K562 (cell line): ENCODE measurements around the gene RMI1. TPM values are rescaled to one million over a fixed set of nuclear protein-coding genes. Genes with fewer than 3 reads are reported as not detected.

Source experiments
- ATAC-seq: fragments of 200-7000 bp; cut with Tn5 transposase; 3 replicates; pipeline ENCODE4 v1.9.1; 2020; ENCODE audit warnings: moderate library complexity
- BruUV-seq: library from RNA; stranded (reverse); fragments of 400-500 nt; replicated peaks from 2 replicates; lab custom pipeline; 2021; lab: Mats Ljungman, UMichigan
- CTCF ChIA-PET: fragments of 300-600 bp; formaldehyde crosslinking; extraction: SDS; loops from one replicate; lab custom pipeline; 2021; ENCODE audit warnings: low intra/inter-chr PET ratio; lab: Yijun Ruan, JAX
- POLR2A ChIA-PET: fragments of 300-600, 350-650 bp; sonication (Branson Sonifier 250); formaldehyde crosslinking; extraction: SDS; loops from one replicate; lab custom pipeline; 2021; ENCODE audit warnings: antibody characterized with exemption, inconsistent platforms; lab: Yijun Ruan, JAX
- DNase-seq, 4 experiments: peaks; one replicate each; pipeline versions ENCODE4 v3.0.0 to v3.0.0-alpha.2; 2011 to 2018; ENCODE audit warnings: low spot score in 3 of 4, mixed read lengths in 3 of 4; ENCODE audit errors: extremely low read depth in 1 of 4
- FAIRE-seq: peaks from 2 replicates; lab custom pipeline; 2011; peaks lifted over from hg19 to GRCh38; lab: Jason Lieb, UNC
- H2AFZ ChIP-seq: 2 replicates; pipeline ENCODE4 v1.6.0; 2011; ENCODE audit warnings: low read depth, low read length, control low read depth, inconsistent platforms
- H3K27ac ChIP-seq: fragments of 200-600 bp; 3 replicates; pipeline ENCODE4 v1.8.0; 2011; ENCODE audit warnings: low read depth, mild to moderate bottlenecking, control low read depth, inconsistent platforms, low read length, moderate library complexity, mixed read lengths; ENCODE audit errors: extremely low read depth
- H3K27me3 ChIP-seq, 2 experiments: fragments of 300-600 bp in 1 of 2; 2 replicates in 1 of 2; 3 replicates in 1 of 2; pipeline versions ENCODE4 v1.6.0 to v1.8.0; 2011; ENCODE audit warnings: inconsistent platforms in 2 of 2, low read length in 2 of 2, mild to moderate bottlenecking in 1 of 2, mixed read lengths in 1 of 2, moderate library complexity in 1 of 2; ENCODE audit not compliant: control insufficient read depth in 2 of 2, insufficient read depth in 2 of 2
- H3K36me3 ChIP-seq: fragments of 300-600 bp; 3 replicates; pipeline ENCODE4 v1.8.0; 2011; ENCODE audit warnings: mild to moderate bottlenecking, low read length, inconsistent platforms; ENCODE audit not compliant: control insufficient read depth, insufficient read depth
- H3K4me1 ChIP-seq, 2 experiments: fragments of 200-600 bp in 1 of 2; replicated peaks in 1 of 2; 2 replicates in 1 of 2; 3 replicates in 1 of 2; pipeline versions ENCODE4 v1.5.1 to v1.8.0; 2011; ENCODE audit warnings: inconsistent platforms in 2 of 2, low read length in 2 of 2, mild to moderate bottlenecking in 1 of 2, mixed read lengths in 1 of 2, moderate library complexity in 1 of 2; ENCODE audit not compliant: control insufficient read depth in 2 of 2, insufficient read depth in 2 of 2
- H3K4me2 ChIP-seq: 2 replicates; pipeline ENCODE4 v1.6.1; 2011; ENCODE audit warnings: low read length, control low read depth, inconsistent platforms, mixed read lengths; ENCODE audit not compliant: insufficient read depth
- H3K4me3 ChIP-seq: fragments of 200-600 bp; sonication (generic), shearing (Covaris generic); 2 replicates; pipeline ENCODE4 v1.5.1; 2016; ENCODE audit warnings: control low read depth, inconsistent platforms
- H3K79me2 ChIP-seq: fragments of 200-600 bp; 3 replicates; pipeline ENCODE4 v1.8.0; 2011; ENCODE audit warnings: low read length, inconsistent platforms; ENCODE audit not compliant: control insufficient read depth, insufficient read depth
- H3K9ac ChIP-seq, 2 experiments: 2 replicates each; pipeline versions ENCODE4 v1.6.0 to v1.6.1; 2011; ENCODE audit warnings: low read depth in 2 of 2, low read length in 2 of 2, control low read depth in 1 of 2, inconsistent platforms in 1 of 2, mild to moderate bottlenecking in 1 of 2, mixed read lengths in 1 of 2; ENCODE audit not compliant: insufficient read depth in 1 of 2
- H3K9me1 ChIP-seq: one replicate; pipeline ENCODE4 v1.6.0; 2011; ENCODE audit warnings: inconsistent platforms, mild to moderate bottlenecking, low read length, moderate library complexity; ENCODE audit not compliant: control insufficient read depth, insufficient read depth
- H3K9me3 ChIP-seq: replicated peaks from 2 replicates; pipeline ENCODE4 v1.5.1; 2011; ENCODE audit warnings: low read depth, low read length, inconsistent platforms; ENCODE audit not compliant: control insufficient read depth, insufficient read depth
- H4K20me1 ChIP-seq: replicated peaks from 2 replicates; pipeline ENCODE4 v1.6.1; 2011; ENCODE audit warnings: low read length, inconsistent platforms, mixed read lengths; ENCODE audit not compliant: control insufficient read depth, insufficient read depth
- AFF1 ChIP-seq, 2 experiments: fragments of 450-650 bp; IDR thresholded peaks; 2 replicates each; pipeline ENCODE4 v1.6.1; 2018; ENCODE audit warnings: mild to moderate bottlenecking in 2 of 2, low read depth in 1 of 2; ENCODE audit not compliant: partially characterized antibody in 2 of 2
- MGA ChIP-seq: fragments of 450-650 bp; IDR thresholded peaks from 2 replicates; pipeline ENCODE4 v1.6.1; 2016; ENCODE audit warnings: mild to moderate bottlenecking, moderate library complexity
- NR2C1 ChIP-seq, 2 experiments: fragments of 450-650 bp; IDR thresholded peaks; 2 replicates each; pipeline ENCODE4 v1.6.1; 2017; ENCODE audit warnings: mild to moderate bottlenecking in 2 of 2, antibody characterized with exemption in 1 of 2, inconsistent platforms in 1 of 2, missing compliant biosample characterization in 1 of 2, missing genetic modification characterization in 1 of 2
- SUPT5H ChIP-seq: fragments of 450-650 bp; IDR thresholded peaks from 2 replicates; pipeline ENCODE4 v1.6.1; 2016
- ZBTB1 ChIP-seq: sonication (generic); formaldehyde crosslinking; IDR thresholded peaks from 2 replicates; pipeline ENCODE4 v1.8.1; 2023; ENCODE audit warnings: missing genetic modification reagents, low read depth, mild to moderate bottlenecking, borderline replicate concordance
- ZNF274 ChIP-seq: IDR thresholded peaks from 2 replicates; pipeline ENCODE4 v1.6.1; 2011; ENCODE audit warnings: low read depth, mild to moderate bottlenecking, low read length, moderate library complexity, borderline replicate concordance
- WGBS: fragments of 100-300 bp; shearing (Covaris generic); methylation state at CpG from one replicate; pipeline ENCODE4 v1.1.6; 2016; ENCODE audit warnings: low coverage, mixed read lengths; ENCODE audit not compliant: insufficient coverage; ENCODE audit errors: missing lambda C conversion rate; 5-methylcytosine and 5-hydroxymethylcytosine counted together
- in situ Hi-C: fragments of 300-500 bp; cut with MboI; formaldehyde crosslinking; loops from 4 replicates; pipeline ENCODE4 v1.15.0; 2018; ENCODE audit warnings: inconsistent platforms, mixed read lengths
- intact Hi-C: fragments of 100-400 bp; cut with micrococcal nuclease; formaldehyde crosslinking; loops from 2 replicates; pipeline ENCODE4 v1.14.2; 2022
- polyA plus RNA-seq, 8 experiments: library from polyadenylated mRNA; depleted of rRNA in 4 of 8; stranded (reverse) in 5 of 8; unstranded in 3 of 8; fragments of >200 nt; fragmentation: Nextera tagmentation in 2 of 8; fragmentation: Illumina TruSeq in 1 of 8; extraction: Ambion mirVana in 2 of 8; extraction: Trizol in 1 of 8; gene quantifications; 2 replicates each; pipeline versions ENCODE4 v1.2.1 to v1.2.3, GENCODE V29; 2011 to 2014; ENCODE audit warnings: inconsistent platforms in 1 of 8, missing spikeins in 1 of 8
- total RNA-seq, 7 experiments: library from RNA; depleted of rRNA in 6 of 7; stranded (reverse); fragments of >200 nt in 6 of 7; fragmentation: Illumina TruSeq in 2 of 7; extraction: Trizol in 2 of 7; gene quantifications; 2 replicates each; pipeline versions ENCODE4 v1.2.1 to v1.2.3, GENCODE V29; 2011 to 2021; ENCODE audit warnings: low replicate concordance in 1 of 7

The RMI1 gene
- total and polyA plus RNA-seq, 9 of the 15 experiments (the other 6 are each of a cell fraction or from before 2014, with no cell fraction given), result 3.0 to 17.4 (median 10.6) TPM

GRCh38 chr9:83960991-83961390 is 19.6 kb upstream of the RMI1 start:
- H3K4me3 ChIP-seq, result no peak overlapping the region
- H3K36me3 ChIP-seq, result no peaks in the 10 kb centered on the region
- in situ Hi-C loops, result no loop called here
- ATAC-seq (no peak), FAIRE-seq (no peak), DNase-seq (no peak)
- no peak overlapping the region for H3K9ac ChIP-seq
- no peaks in the 10 kb centered on the region for H3K9me3 ChIP-seq
- no peak overlapping the region for H3K4me2 ChIP-seq
- peaks cover 13% of the 10 kb centered on the region for H3K79me2 ChIP-seq
- H3K9me1 ChIP-seq, result no peaks in the 10 kb centered on the region
- no peaks in the 10 kb centered on the region for H3K27me3 ChIP-seq
- intact Hi-C loops, result no loop called here
- no TSS peak for BruUV-seq
- H2AFZ ChIP-seq, result no peak overlapping the region
- no peaks in the 10 kb centered on the region for H4K20me1 ChIP-seq
- peaks cover 7 to 10% of the 10 kb centered on the region in 2 experiments; a peak in 4 of 5 replicates for H3K4me1 ChIP-seq
- ChIA-PET CTCF (interaction anchor here (0.7 kb wide), 1 partner anchor 21 kb away, joined by 4 read pairs; no protein-coding TSS in a partner anchor), POLR2A (interaction anchor here (0.6 to 1.6 kb wide), 6 partner anchors 8 to 37 kb away, joined by 3 to 6 read pairs (median 3); partner anchors contain the start of genes HNRNPK and RMI1)
- H3K27ac ChIP-seq, result no peak overlapping the region
- WGBS, result 62% methylated on average over 5 of the region's 5 CpGs
- no peak for TF ChIP-seq AFF1 (IDR thresholded peaks at IDR 0.05; ENCODE audit: low read depth in 1 of 2, partially characterized antibody in 2 of 2)
- TF ChIP-seq SUPT5H, result no peak
- TF ChIP-seq NR2C1 (IDR thresholded peaks at IDR 0.05), result no peak
- no peak for TF ChIP-seq NR2C1 (tag; IDR thresholded peaks at IDR 0.05)
- no peak for TF ChIP-seq ZBTB1
- no peak for TF ChIP-seq MGA
- TF ChIP-seq ZNF274, result no peak
